Hepatocyte (in vitro differentiated cells): ENCODE measurements around the gene DHRS11. TPM values are rescaled to one million over a fixed set of nuclear protein-coding genes. Genes with fewer than 3 reads are reported as not detected.

ENCODE experiments used
- DNase-seq: peaks from one replicate; pipeline ENCODE4 v3.0.0-alpha.2; 2016; ENCODE audit warnings: low spot score
- H2AFZ ChIP-seq: fragments of 200-600 bp; sonication (generic); 2 replicates; pipeline ENCODE4 v1.6.0; 2016; ENCODE audit warnings: antibody characterized with exemption, mild to moderate bottlenecking
- H3K27ac ChIP-seq: fragments of 200-600 bp; sonication (generic); 2 replicates; pipeline ENCODE4 v1.5.1; 2016; ENCODE audit warnings: mild to moderate bottlenecking
- H3K27me3 ChIP-seq: fragments of 200-600 bp; sonication (generic); 2 replicates; pipeline ENCODE4 v1.6.1; 2016
- H3K36me3 ChIP-seq: fragments of 200-600 bp; sonication (generic); replicated peaks from 2 replicates; pipeline ENCODE4 v1.5.1; 2016; ENCODE audit warnings: low read depth; ENCODE audit not compliant: insufficient read depth
- H3K4me1 ChIP-seq: fragments of 200-600 bp; sonication (generic); 2 replicates; pipeline ENCODE4 v1.5.1; 2016; ENCODE audit warnings: mild to moderate bottlenecking, moderate library complexity; ENCODE audit not compliant: insufficient read depth
- H3K4me2 ChIP-seq: fragments of 200-600 bp; sonication (generic); 2 replicates; pipeline ENCODE4 v1.6.0; 2016
- H3K4me3 ChIP-seq: fragments of 200-600 bp; sonication (generic); 2 replicates; pipeline ENCODE4 v1.5.1; 2016; ENCODE audit warnings: mild to moderate bottlenecking
- H3K79me2 ChIP-seq: fragments of 200-600 bp; sonication (generic); 2 replicates; pipeline ENCODE4 v1.6.0; 2017; ENCODE audit warnings: mild to moderate bottlenecking
- H3K9me2 ChIP-seq: fragments of 200-600 bp; sonication (generic); replicated peaks from 2 replicates; pipeline ENCODE4 v1.6.0; 2017; ENCODE audit warnings: mild to moderate bottlenecking; ENCODE audit not compliant: insufficient read depth
- H3K9me3 ChIP-seq: fragments of 200-600 bp; sonication (generic); 2 replicates; pipeline ENCODE4 v1.5.1; 2016; ENCODE audit warnings: low read depth, mild to moderate bottlenecking
- H4K20me1 ChIP-seq: fragments of 200-600 bp; sonication (generic); 2 replicates; pipeline ENCODE4 v1.6.0; 2016; ENCODE audit warnings: mild to moderate bottlenecking; ENCODE audit not compliant: insufficient read depth, poor library complexity, severe bottlenecking
- CTCF ChIP-seq: fragments of 200-600 bp; sonication (generic); IDR thresholded peaks from 2 replicates; pipeline ENCODE4 v1.5.1; 2016; ENCODE audit warnings: antibody characterized with exemption, mild to moderate bottlenecking; ENCODE audit not compliant: poor library complexity
- EZH2 ChIP-seq: fragments of 200-600 bp; sonication (generic); IDR thresholded peaks from 2 replicates; pipeline ENCODE4 v1.6.1; 2016; ENCODE audit warnings: antibody characterized with exemption, mild to moderate bottlenecking, borderline replicate concordance
- EZH2phosphoT487 ChIP-seq: fragments of 200-600 bp; sonication (generic); IDR thresholded peaks from one replicate; pipeline ENCODE4 v1.6.1; 2018; ENCODE audit warnings: antibody characterized with exemption, mild to moderate bottlenecking, low read depth, moderate library complexity; ENCODE audit not compliant: unreplicated experiment, severe bottlenecking
- WGBS: methylation state at CpG from one replicate; pipeline ENCODE4 v1.1.6; 2016; ENCODE audit warnings: low lambda C conversion rate; ENCODE audit errors: missing lambda C conversion rate; 5-methylcytosine and 5-hydroxymethylcytosine counted together
- polyA plus RNA-seq: library from polyadenylated mRNA; unstranded; fragments of >200 nt; fragmentation: Nextera tagmentation; extraction: Ambion mirVana; gene quantifications from 2 replicates; pipeline ENCODE4 v1.2.1, GENCODE V29; 2016
- total RNA-seq: library from RNA; depleted of rRNA; stranded (reverse); fragments of >200 nt; gene quantifications from 2 replicates; pipeline ENCODE4 v1.2.3, GENCODE V29; 2014

DHRS11 gene
- total and polyA plus RNA-seq, 2 experiments from 2014 or later = 33.2 to 49.8 TPM

DNA sequence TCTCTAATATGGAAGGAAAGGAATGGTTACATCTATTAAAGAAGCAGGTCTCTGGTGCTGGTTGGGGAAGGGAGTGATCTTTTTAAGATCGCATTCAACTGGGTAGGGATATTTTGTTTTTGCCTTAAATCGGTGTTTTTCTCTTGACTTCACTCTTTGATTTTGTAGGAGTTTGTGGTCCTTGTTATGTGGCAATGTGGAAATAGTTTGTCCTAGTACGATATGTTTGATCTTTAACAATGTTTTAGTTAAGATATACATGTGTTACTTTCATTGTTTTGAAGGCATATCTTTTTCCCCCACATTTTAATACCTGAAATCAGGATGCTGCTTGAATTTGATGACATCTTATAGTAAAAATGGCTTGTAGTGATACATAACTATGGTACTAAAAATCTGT lies 38.2 kb upstream of the DHRS11 start:
- Histone ChIP-seq H4K20me1 (peaks cover 83% of the 10 kb centered on the region), H3K27me3 (no peaks in the 10 kb centered on the region), H3K9me2 (no peaks in the 10 kb centered on the region), H3K4me1 (no peaks in the 10 kb centered on the region), H3K4me3 (no peak overlapping the region), H3K4me2 (no peak overlapping the region), H2AFZ (no peak overlapping the region), H3K27ac (no peak overlapping the region), H3K36me3 (peaks cover 6% of the 10 kb centered on the region), H3K79me2 (peaks cover 97% of the 10 kb centered on the region), H3K9me3 (no peaks in the 10 kb centered on the region)
- DNase-seq = no peak
- 95% methylated on average over 3 of the region's 3 CpGs for WGBS
- no peak for TF ChIP-seq EZH2phosphoT487
- no peak for TF ChIP-seq CTCF
- no peak for TF ChIP-seq EZH2

DNA sequence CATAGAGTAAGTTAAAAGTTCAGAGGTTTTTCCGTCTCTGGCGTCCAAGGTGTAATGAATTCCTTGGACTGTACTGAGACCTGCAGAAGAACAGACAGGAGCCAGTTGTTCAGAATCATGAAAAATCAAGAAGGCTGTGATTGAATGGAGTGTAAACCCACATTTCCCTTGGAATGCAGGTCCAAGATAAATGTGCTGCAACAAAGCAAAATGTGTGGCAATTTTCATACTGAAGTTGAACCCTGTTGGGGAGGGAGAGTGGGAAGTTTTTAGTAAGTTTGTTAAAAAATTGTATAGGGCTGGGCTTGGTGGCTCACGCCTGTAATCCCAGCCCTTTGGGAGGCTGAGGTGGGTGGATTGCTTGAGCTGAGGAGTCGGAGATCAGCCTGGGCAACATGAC lies 25.6 kb upstream of the DHRS11 start:
- no peak for DNase-seq
- Histone ChIP-seq H3K9me2 (no peaks in the 10 kb centered on the region), H3K27ac (no peak overlapping the region), H3K27me3 (no peaks in the 10 kb centered on the region), H2AFZ (no peak overlapping the region), H3K79me2 (peaks cover 81% of the 10 kb centered on the region), H3K4me1 (no peaks in the 10 kb centered on the region), H3K4me3 (no peak overlapping the region), H3K4me2 (no peak overlapping the region), H3K9me3 (no peaks in the 10 kb centered on the region), H4K20me1 (peaks cover 36% of the 10 kb centered on the region), H3K36me3 (no peaks in the 10 kb centered on the region)
- WGBS = 97% methylated on average over 4 of the region's 4 CpGs
- TF ChIP-seq CTCF (no peak), EZH2 (no peak), EZH2phosphoT487 (no peak)

- Histone ChIP-seq H3K9me3 (no peaks in the 10 kb centered on the region), H3K27ac (no peak overlapping the region), H2AFZ (no peak overlapping the region), H3K4me1 (no peaks in the 10 kb centered on the region), H3K27me3 (no peaks in the 10 kb centered on the region), H3K9me2 (no peaks in the 10 kb centered on the region), H3K36me3 (no peaks in the 10 kb centered on the region), H3K4me3 (no peak overlapping the region), H3K79me2 (peaks cover 77% of the 10 kb centered on the region), H4K20me1 (peaks cover 46% of the 10 kb centered on the region), H3K4me2 (no peak overlapping the region)
- WGBS = 99% methylated on average over 11 of the region's 12 CpGs
- DNase-seq = no peak
- TF ChIP-seq EZH2 = no peak
- no peak for TF ChIP-seq EZH2phosphoT487
- no peak for TF ChIP-seq CTCF
Observed at GRCh38 chr17:36575028-36575427, 16.7 kb upstream of the DHRS11 start.

DNA sequence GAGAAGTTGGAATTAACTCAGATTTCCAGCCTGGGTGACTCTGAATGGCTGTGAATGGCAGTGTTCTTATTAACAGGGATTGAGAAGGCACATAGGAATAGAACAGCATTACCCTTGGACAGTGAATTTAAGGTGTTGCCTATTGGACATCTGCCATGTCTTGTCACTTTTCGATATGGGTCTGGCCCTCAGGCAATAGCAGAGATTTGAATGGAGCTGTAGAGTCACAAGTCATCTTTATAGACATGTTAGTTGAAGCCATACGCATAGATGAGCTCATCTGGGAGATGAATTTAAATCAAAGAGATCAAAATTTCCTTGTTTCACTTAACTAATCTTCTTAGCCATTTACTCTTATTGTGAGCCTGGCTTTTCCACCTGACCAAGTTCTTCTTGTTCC lies 14.9 kb upstream of the DHRS11 start:
- Histone ChIP-seq H3K4me1 (no peaks in the 10 kb centered on the region), H2AFZ (no peak overlapping the region), H3K4me3 (no peak overlapping the region), H3K36me3 (no peaks in the 10 kb centered on the region), H3K9me3 (no peaks in the 10 kb centered on the region), H3K4me2 (no peak overlapping the region), H3K27ac (no peak overlapping the region), H3K9me2 (no peaks in the 10 kb centered on the region), H4K20me1 (peaks cover 46% of the 10 kb centered on the region), H3K27me3 (no peaks in the 10 kb centered on the region), H3K79me2 (peaks cover 71% of the 10 kb centered on the region)
- 93% methylated on average over 2 of the region's 2 CpGs for WGBS
- DNase-seq = no peak
- TF ChIP-seq EZH2 = no peak
- TF ChIP-seq CTCF = no peak
- TF ChIP-seq EZH2phosphoT487 = no peak
